ENCODE measurements around the gene SLC5A12.

The SLC5A12 gene

DNA sequence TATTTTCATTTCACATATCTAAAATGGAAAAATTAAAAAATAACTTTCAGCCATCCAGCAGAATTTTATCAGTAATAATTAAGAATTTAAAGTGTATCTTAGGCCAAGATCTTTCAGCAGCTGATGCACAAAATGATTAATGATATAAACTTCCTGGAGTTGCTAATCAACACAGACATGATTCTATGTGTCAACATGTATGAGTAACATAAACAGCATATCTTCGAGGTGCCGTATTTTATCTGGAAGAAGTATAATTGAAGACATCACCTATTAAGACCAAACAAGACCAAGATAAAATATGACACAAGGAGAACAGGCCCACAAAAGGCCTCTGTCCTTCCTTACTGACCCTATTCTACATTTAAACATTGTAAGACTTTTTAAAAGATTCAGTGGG lies 45.2 kb downstream of the SLC5A12 start:
- Histone ChIP-seq H3F3A (ENCODE audit: insufficient read depth, low read length) (peaks cover 5% of the 10 kb centered on the region; the same call in 1 of the 2 replicates), H3K27me3 (replicated peaks; ENCODE audit: insufficient read depth, low read length) (no peaks in the 10 kb centered on the region), H3K4me3 (ENCODE audit: low read length) (no peak overlapping the region), H3K79me2 (ENCODE audit: low read length) (no peaks in the 10 kb centered on the region), H3K4me1 (ENCODE audit: low read length) (no peaks in the 10 kb centered on the region), H2AFZ (ENCODE audit: low read length) (no peak overlapping the region), H3K9me2 (replicated peaks; ENCODE audit: insufficient read depth, low read length) (no peaks in the 10 kb centered on the region), H4K20me1 (ENCODE audit: insufficient read depth, low read length) (no peaks in the 10 kb centered on the region), H3K36me3 (replicated peaks; ENCODE audit: insufficient read depth, low read length) (no peaks in the 10 kb centered on the region), H3K4me2 (ENCODE audit: low read depth, low read length) (no peak overlapping the region), H3K27ac (ENCODE audit: low read length) (no peak overlapping the region), H3K9ac (ENCODE audit: low read length) (no peak overlapping the region), H3K9me3 (replicated peaks; ENCODE audit: insufficient read depth, low read length) (no peaks in the 10 kb centered on the region)
- DNase-seq: no peak
- no peak for TF ChIP-seq EZH2 (optimal IDR thresholded peaks at IDR 0.05; ENCODE audit: low read depth, low read length)
- TF ChIP-seq EZH2phosphoT487 (IDR thresholded peaks at IDR 0.05; ENCODE audit: low read length): no peak
- TF ChIP-seq, protein P1, sequence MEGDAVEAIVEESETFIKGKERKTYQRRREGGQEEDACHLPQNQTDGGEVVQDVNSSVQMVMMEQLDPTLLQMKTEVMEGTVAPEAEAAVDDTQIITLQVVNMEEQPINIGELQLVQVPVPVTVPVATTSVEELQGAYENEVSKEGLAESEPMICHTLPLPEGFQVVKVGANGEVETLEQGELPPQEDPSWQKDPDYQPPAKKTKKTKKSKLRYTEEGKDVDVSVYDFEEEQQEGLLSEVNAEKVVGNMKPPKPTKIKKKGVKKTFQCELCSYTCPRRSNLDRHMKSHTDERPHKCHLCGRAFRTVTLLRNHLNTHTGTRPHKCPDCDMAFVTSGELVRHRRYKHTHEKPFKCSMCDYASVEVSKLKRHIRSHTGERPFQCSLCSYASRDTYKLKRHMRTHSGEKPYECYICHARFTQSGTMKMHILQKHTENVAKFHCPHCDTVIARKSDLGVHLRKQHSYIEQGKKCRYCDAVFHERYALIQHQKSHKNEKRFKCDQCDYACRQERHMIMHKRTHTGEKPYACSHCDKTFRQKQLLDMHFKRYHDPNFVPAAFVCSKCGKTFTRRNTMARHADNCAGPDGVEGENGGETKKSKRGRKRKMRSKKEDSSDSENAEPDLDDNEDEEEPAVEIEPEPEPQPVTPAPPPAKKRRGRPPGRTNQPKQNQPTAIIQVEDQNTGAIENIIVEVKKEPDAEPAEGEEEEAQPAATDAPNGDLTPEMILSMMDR (IDR thresholded peaks at IDR 0.05; ENCODE audit: low read length): no peak

DNA sequence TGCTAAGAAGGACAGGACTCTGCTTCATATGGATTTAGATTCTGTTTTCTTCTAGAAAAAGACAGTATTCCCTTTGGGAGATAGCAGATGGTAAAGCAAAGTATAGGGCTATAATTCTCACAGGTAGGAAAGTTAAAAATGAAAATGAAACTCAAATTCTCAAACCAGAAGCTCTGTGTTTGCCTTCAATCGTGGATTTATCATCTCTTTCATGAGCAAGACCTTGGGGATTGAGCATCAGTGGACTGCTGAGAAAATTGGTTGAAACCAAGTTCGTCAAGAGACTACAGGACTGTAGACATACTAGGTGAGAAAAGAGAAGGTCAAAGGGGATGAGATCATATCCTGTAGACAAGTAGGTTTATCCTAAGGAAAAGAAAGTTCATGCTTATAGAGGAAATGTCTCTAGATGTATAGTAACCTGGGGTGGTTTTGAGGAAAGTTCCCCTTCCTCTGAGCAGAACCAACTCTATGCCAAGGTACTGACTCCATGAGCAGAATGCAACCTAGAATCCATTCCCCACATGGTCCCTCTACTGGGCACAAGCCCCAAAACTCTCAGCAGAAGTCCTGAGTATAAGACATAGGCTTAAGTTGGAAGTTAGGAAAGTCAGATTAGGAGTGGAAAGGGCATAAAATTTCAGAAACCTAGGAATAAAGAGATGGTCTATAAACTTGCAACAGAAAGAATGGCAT lies 46.5 kb downstream of the SLC5A12 start:
- Histone ChIP-seq H3K9ac (ENCODE audit: low read length) (peak overlapping the region; percentile 10; the same call in 1 of the 2 replicates), H3K4me1 (ENCODE audit: low read length) (no peaks in the 10 kb centered on the region), H3K4me3 (ENCODE audit: low read length) (peak overlapping the region; percentile 41), H3K9me3 (replicated peaks; ENCODE audit: insufficient read depth, low read length) (no peaks in the 10 kb centered on the region), H3K36me3 (replicated peaks; ENCODE audit: insufficient read depth, low read length) (no peaks in the 10 kb centered on the region), H3K4me2 (ENCODE audit: low read depth, low read length) (peak overlapping the region; percentile 61), H3K27me3 (replicated peaks; ENCODE audit: insufficient read depth, low read length) (no peaks in the 10 kb centered on the region), H2AFZ (ENCODE audit: low read length) (peak overlapping the region; percentile 71), H3K27ac (ENCODE audit: low read length) (peak overlapping the region; percentile 21; the same call in 1 of the 2 replicates), H3F3A (ENCODE audit: insufficient read depth, low read length) (peaks cover 5% of the 10 kb centered on the region; the same call in 1 of the 2 replicates), H4K20me1 (ENCODE audit: insufficient read depth, low read length) (no peaks in the 10 kb centered on the region), H3K9me2 (replicated peaks; ENCODE audit: insufficient read depth, low read length) (no peaks in the 10 kb centered on the region), H3K79me2 (ENCODE audit: low read length) (no peaks in the 10 kb centered on the region)
- TF ChIP-seq EZH2 (optimal IDR thresholded peaks at IDR 0.05; ENCODE audit: low read depth, low read length) (no peak), EZH2phosphoT487 (IDR thresholded peaks at IDR 0.05; ENCODE audit: low read length) (no peak)
- TF ChIP-seq, protein P1 (IDR thresholded peaks at IDR 0.05; ENCODE audit: low read length): no peak; the same call in 1 of the 2 replicates
- DNase-seq: peak; percentile 50

DNA sequence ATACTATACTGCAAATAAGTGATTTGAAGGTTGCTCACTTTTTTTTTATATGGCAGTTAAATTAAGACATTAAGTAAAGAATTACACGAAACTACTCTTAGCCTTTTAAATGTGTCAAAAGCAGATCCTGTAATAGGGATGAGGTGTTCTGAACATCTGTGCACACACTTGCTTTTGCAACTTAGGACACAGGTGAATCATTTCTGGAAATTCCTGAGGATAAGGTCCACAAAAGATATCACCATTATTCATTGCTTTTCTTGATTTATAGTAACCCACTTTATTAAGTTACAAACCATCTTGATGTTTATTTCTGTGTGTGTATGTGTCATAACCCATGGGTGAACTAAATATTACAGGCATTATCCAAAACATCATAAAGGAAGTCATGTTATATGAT lies 55.9 kb downstream of the SLC5A12 start:
- H3K9me3 ChIP-seq (replicated peaks; ENCODE audit: insufficient read depth, low read length): no peaks in the 10 kb centered on the region
- no peaks in the 10 kb centered on the region for H3F3A ChIP-seq (ENCODE audit: insufficient read depth, low read length)
- no peak overlapping the region for H3K4me3 ChIP-seq (ENCODE audit: low read length)
- H2AFZ ChIP-seq (ENCODE audit: low read length): no peak overlapping the region
- no peak overlapping the region for H3K9ac ChIP-seq (ENCODE audit: low read length)
- H3K4me2 ChIP-seq (ENCODE audit: low read depth, low read length): no peak overlapping the region
- H3K27me3 ChIP-seq (replicated peaks; ENCODE audit: insufficient read depth, low read length): no peaks in the 10 kb centered on the region
- DNase-seq: no peak
- no peaks in the 10 kb centered on the region for H4K20me1 ChIP-seq (ENCODE audit: insufficient read depth, low read length)
- TF ChIP-seq EZH2 (optimal IDR thresholded peaks at IDR 0.05; ENCODE audit: low read depth, low read length) (no peak), EZH2phosphoT487 (IDR thresholded peaks at IDR 0.05; ENCODE audit: low read length) (no peak)
- TF ChIP-seq, protein P1 (IDR thresholded peaks at IDR 0.05; ENCODE audit: low read length): no peak
- no peaks in the 10 kb centered on the region for H3K36me3 ChIP-seq (replicated peaks; ENCODE audit: insufficient read depth, low read length)
- H3K4me1 ChIP-seq (ENCODE audit: low read length): no peaks in the 10 kb centered on the region
- H3K79me2 ChIP-seq (ENCODE audit: low read length): no peaks in the 10 kb centered on the region
- no peaks in the 10 kb centered on the region for H3K9me2 ChIP-seq (replicated peaks; ENCODE audit: insufficient read depth, low read length)
- no peak overlapping the region for H3K27ac ChIP-seq (ENCODE audit: low read length)
